Esophagus squamous epithelium (tissue), 4 donors: ENCODE results near the gene SNX10.
A peak's percentile ranks its signal among the peaks of the same experiment; 100 is the strongest.

Experiments used
- CTCF ChIP-seq, 6 experiments: fragments of 450-650 bp in 4 of 6; fragments of 200-600 bp in 2 of 6; sonication (generic) in 2 of 6; IDR thresholded peaks; one replicate each; pipeline ENCODE4 v1.5.1; 2016 to 2019; ENCODE audit warnings: antibody characterized with exemption in 6 of 6, mild to moderate bottlenecking in 4 of 6, moderate library complexity in 4 of 6
- POLR2A ChIP-seq, 4 donors: fragments of 450-650 bp; IDR thresholded peaks; one replicate each; pipeline ENCODE4 v1.6.1; 2017; ENCODE audit warnings: antibody characterized with exemption in 4 of 4, mild to moderate bottlenecking in 4 of 4, moderate library complexity in 3 of 4

- TF ChIP-seq POLR2A (IDR thresholded peaks at IDR 0.05), result peak in 1 of 4 donors; percentile 1
- TF ChIP-seq CTCF (IDR thresholded peaks at IDR 0.05), result peak in 2 of 6 experiments; percentile 4 to 10
These were observed 107.3 kb downstream of the SNX10 start for GRCh38 chr7:26398756-26399509.
